CD4-positive, alpha-beta T cell treated with Interleukin-12 subunit alpha and Interleukin-12 subunit beta, for 1 hour (primary cell): Measurements from ENCODE around the gene GUCY2D.
"Not testable (repeated sequence)": the region's sequence is repeated elsewhere in the genome, so short reads cannot be mapped to it uniquely, and the experiment has no call there.

Source experiments
- DNase-seq: peaks from one replicate; pipeline ENCODE4 v3.0.0-alpha.2; 2020

Gene GUCY2D

GRCh38 chr17:8019166-8019565 is 16.8 kb downstream of the GUCY2D start:
- no peak for DNase-seq

DNA sequence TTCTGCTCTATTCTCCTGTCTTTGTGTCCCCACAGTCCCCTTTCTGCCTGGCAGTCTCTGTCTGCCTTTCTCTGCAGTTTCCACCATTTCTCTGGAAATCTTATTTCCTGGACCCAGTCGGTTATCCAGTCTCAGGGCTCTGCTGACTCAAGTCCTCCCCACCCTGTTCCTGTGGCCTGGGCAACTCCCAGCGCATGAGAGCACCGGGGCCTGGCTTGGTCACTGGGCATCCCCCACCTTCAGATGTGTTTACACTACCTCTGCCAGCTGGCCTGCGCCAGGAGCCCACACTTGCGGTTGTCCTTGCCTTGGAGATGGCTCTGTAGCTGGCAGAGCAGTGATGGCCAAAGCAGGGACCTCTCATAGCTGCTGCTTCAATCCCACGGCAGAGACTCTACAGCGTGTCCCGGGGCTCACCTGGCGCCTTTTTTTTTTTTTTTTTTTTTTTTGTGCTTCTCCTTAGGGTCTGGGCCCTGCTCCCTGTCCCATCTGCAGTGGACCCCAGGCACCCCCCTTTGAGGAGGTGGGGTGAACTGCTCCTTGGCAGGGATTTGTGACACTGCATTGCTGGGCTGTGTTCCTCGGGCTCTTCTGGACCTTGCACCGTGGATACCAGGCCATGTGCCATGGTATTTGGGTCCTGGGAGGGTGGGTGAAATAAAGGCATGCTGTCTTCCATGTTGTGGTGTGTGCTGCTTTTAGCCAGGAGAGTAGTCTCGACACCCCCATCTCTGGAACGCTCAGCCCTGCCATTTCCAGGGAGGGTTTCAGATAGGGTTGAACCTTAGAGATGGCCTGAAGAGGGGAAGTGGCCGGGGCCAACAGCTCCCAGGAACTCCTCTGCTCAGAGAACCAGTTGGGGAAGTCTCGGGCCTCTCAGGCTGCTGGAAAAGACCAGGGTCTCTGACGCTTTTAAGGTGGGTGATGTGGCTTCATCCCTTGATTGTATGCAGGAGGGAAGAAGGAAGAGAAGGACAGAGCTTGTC is 17.5 kb downstream of the GUCY2D start:
- DNase-seq = no peak

DNA sequence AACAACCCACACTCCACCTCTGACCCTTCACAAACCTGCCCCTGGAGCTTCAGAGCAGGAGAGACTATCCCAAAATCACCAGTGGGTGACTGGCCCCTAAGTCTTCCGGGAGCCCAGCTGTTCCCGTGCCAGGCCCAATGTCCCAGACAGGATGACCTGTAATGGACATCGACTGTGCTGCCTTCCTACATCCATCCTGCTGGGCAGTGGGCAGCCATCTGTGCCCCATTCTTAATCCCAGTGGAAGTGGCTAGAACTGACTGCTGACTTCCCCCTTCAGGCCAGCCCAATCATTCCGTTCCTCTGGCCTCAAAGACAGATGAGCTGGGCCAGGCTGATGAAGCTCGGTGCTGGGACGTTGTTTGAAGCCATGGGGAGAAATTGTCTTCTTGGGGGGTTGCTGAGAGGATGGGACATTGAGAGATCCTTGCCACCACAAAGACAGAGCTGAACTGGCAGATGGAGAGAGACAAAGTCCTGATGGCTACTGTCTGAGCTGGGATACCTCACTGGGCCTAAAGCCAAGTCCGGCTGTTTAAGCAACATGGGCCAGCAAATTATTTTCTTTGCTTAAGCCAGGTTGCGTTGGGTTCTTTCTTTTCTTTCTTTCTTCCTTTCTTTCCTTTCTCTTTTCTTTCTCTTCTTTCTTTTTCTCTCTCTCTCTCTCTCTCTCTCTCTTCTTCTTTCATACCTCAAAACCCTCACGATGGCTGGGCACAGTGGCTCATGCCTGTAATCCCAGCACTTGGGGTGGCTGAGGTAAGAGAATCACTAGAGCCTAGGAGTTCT is 18.6 kb downstream of the GUCY2D start:
- no peak for DNase-seq

DNA sequence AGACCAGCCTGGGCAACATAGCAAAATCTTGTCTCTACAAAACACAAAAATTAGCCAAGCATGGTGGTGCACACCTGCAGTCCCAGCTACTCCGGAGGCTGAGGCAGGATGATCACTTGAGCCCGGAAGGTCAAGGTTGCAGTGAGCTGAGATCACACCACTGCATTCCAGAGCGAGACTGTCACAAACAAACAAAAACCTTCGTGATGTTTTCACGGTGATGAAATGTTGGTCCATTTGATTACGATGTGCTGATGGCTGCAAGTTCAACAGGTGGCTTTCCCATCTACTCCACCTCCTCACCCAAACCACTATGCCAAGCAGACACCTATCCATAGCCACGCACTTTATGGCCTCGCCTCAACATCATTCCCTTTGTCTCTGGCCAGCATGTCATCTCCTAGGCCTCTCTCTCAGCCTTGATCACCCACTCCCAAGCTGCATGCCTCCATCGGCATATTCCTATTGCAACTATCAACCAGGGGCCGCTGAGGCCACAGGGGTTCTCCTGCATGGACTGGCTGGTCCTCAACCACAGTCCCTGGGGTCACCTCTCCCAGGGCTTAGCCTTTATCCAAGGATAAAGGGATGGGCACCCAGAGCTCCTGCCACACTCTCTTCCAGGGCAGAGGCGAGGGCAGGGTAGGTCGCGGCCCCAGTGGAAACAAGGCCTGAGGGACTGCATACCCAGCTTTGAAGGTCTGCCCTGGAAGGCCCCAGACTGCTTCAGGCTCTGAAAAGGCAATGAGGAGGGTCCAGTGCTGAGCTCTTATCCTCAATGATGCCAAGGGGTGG is 19.3 kb downstream of the GUCY2D start:
- no peak for DNase-seq

DNA sequence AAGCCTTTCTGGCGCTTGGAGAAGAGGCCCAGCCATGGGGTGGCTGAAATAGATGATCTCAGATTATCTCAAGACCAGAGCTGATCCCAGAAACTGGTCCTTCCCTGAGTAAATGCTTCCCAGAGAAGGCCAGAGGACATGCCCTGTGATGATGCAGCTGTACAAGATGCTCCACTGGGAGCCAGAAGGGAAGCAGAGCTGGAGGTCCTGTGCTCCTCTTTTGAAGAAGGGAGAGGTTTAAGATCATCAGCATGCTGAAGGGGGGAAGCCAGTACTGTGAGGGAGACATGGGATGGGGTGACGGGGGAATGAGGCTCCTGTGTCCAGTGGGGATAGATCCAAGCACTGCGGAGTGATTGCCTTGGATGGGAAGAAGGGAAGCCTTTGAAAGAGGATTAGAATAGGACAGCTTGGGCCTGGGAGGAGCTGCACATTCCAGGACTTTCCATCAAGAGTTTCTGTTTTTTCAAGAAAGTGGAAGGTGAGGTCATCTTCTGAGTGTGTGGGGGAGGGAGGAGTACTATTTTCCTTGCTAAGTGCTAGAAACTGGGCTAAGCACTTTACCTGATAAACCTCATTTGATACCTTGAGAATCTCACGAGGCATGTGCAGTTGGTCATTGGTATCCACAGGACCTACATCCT is 20.1 kb downstream of the GUCY2D start:
- no peak for DNase-seq

DNA sequence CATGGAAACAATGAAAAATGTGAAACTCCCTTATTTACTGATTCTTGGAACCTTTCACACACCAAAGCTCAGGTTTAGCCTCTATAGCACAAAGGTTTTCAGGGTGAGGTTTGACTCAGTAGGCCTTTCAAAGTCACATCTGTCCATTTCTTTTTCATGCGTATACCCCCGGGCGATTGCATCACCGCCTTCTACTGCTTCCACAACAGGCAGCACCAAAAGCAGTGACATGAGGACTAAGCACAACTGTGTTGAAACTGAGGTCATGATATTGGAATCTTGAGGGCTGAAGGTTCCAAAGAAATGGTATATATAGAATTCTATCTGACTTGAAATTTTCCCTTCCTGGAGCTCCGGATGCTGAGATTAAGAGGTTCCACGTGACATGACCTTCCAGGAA is 21.7 kb downstream of the GUCY2D start:
- not testable (repeated sequence) for DNase-seq

GRCh38 chr17:8025176-8025911 is 22.9 kb downstream of the GUCY2D start:
- no peak for DNase-seq

GRCh38 chr17:8029121-8029520 is 26.7 kb downstream of the GUCY2D start:
- no peak for DNase-seq

DNA sequence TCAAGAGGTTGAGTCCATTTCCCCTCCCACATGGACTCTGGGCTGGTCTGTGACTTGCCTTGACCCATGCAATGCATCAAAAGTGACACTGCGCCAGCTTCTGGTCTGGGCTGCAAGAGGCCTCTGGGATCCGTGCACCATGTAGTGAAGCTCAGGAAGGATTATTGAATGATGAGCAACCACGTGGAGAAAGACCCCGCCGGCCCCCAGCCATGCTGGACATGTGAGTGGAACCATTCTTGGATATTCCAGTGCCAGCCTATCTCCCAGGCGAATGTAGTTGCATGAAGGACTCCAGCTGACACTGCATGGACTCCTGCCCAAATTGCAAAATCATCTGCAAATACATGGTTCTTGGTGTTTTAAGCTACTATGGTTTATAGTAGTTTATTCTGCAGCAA is 28.8 kb downstream of the GUCY2D start:
- DNase-seq = no peak

DNA sequence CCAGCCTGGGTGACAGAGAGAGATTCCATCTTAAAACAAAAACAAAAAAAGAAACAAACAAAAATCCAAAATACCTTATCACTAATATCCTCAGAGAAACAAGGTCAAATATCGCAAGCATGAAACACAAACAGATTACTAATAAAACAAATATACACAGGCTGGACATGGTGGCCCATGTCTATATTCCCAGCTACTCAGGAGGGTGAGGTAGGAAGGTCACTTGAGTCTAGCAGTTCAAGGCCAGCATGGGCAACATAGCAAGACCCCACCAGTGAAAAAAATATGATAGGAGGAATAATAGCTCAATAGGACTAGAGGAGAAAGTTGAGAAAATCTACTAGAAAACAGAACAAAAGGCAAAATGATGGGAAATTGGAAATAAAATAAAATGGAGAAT is 29.5 kb downstream of the GUCY2D start:
- DNase-seq = no peak

GRCh38 chr17:8032442-8032841 is 30.0 kb downstream of the GUCY2D start:
- DNase-seq = no peak

DNA sequence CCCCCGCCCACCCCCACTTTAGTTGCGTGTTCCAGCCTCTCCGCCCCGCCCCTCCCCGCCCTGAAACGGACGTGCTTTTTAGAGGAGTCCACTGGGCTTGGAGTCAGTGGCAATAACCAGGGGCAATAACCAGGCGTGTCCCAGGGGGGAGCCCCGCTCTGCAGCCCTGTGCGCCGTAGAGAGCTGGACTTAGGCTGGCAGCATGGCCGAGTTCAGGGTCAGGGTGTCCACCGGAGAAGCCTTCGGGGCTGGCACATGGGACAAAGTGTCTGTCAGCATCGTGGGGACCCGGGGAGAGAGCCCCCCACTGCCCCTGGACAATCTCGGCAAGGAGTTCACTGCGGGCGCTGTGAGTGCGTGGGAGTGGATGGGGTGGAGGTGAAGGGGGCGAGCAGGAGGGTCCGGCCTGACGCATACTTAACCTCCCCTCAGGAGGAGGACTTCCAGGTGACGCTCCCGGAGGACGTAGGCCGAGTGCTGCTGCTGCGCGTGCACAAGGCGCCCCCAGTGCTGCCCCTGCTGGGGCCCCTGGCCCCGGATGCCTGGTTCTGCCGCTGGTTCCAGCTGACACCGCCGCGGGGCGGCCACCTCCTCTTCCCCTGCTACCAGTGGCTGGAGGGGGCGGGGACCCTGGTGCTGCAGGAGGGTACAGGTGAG is 36.7 kb downstream of the GUCY2D start, which contains the start of gene ALOX15B:
Gene ALOX15B (plus strand): TSS at position 106 of the 657 bp plus-strand sequence. CDS start 97 bp downstream, at position 203.
- DNase-seq = no peak

GRCh38 chr17:8039611-8040168 is 37.3 kb downstream of the GUCY2D start:
- no peak for DNase-seq

GRCh38 chr17:8041249-8041928 is 39.0 kb downstream of the GUCY2D start:
- peak; percentile 52 for DNase-seq

DNA sequence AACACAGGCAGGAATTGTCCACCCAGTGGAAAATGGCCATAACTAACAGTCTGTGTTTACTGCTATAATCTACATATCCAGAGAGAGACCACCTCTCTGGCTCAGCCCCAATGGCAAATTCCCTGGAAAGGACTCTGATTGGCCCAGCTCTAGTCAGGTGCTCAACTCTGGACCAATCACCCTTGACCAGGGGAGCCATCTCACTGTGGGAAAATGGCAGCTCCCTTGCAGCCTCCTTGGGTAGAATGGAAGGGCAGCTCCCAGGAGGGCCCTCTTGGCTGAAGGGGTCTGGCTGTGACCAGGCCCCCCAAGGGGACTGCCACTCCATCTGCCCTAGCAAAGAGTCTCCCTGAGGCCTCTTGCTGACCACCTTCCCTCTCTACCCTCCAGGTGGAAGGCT is 39.6 kb downstream of the GUCY2D start:
- no peak for DNase-seq

DNA sequence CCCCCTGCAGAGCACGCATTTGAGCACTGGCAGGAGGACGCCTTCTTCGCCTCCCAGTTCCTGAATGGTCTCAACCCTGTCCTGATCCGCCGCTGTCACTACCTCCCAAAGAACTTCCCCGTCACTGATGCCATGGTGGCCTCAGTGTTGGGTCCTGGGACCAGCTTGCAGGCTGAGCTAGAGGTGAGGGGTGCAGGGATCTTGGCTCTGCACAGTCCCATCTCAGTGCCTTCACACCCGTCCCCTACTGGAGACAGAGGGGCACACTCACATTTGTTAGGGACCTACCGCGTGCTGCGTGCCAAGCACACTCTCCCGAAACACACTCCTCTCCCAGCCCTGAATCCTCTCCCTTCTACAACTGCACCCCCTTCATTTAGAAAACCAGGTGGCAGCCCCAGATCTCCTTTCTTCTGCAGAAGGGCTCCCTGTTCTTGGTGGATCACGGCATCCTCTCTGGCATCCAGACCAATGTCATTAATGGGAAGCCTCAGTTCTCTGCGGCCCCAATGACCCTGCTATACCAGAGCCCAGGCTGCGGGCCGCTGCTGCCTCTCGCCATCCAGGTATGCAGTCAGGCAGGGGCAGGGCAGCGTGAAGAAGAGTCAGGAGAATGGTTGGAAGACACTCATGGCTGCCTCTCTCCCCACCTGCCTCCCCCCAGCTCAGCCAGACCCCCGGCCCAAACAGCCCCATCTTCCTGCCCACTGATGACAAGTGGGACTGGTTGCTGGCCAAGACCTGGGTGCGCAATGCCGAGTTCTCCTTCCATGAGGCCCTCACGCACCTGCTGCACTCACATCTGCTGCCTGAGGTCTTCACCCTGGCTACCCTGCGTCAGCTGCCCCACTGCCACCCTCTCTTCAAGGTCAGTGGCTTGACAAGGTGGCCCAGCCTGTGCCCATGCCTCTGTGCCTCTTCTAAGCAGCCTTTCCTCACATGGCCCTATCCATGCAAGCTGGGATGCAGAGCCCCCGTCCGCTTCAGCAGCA is 42.7 kb downstream of the GUCY2D start:
- DNase-seq = no peak

GRCh38 chr17:8046306-8046928 is 44.0 kb downstream of the GUCY2D start:
- DNase-seq = no peak
